PC-9 (cell line): Measurements from ENCODE around the gene BTBD1. TPM values are rescaled to one million over a fixed set of nuclear protein-coding genes. Genes with fewer than 3 reads are reported as not detected.

Source experiments
- BruUV-seq: library from RNA; stranded (reverse); fragments of 400-500 nt; replicated peaks from 2 replicates; lab custom pipeline; 2021; lab: Mats Ljungman, UMichigan
- CTCF ChIA-PET: fragments of 300-600 bp; sonication (Branson Sonifier 250); formaldehyde crosslinking; loops from one replicate; lab custom pipeline; 2022; ENCODE audit warnings: antibody characterized with exemption; lab: Charles Lee
- POLR2A ChIA-PET: fragments of 300-600 bp; sonication (Branson Sonifier 250); formaldehyde crosslinking; loops from one replicate; lab custom pipeline; 2022; ENCODE audit warnings: antibody characterized with exemption; ENCODE audit not compliant: unreplicated experiment; lab: Charles Lee
- DNase-seq, 2 experiments: peaks; one replicate each; pipeline versions ENCODE4 v3.0.0 to v3.0.0-alpha.2; 2015 to 2022; ENCODE audit warnings: mixed read lengths in 1 of 2
- H2AFZ ChIP-seq: fragments of 200-600 bp; sonication (generic); 2 replicates; pipeline ENCODE4 v1.8.1; 2017; ENCODE audit warnings: antibody characterized with exemption
- H3F3A ChIP-seq: fragments of 200-600 bp; sonication (generic); 2 replicates; pipeline ENCODE4 v1.8.1; 2017; ENCODE audit warnings: antibody characterized with exemption, mild to moderate bottlenecking, low read depth; ENCODE audit not compliant: insufficient read depth
- H3K27ac ChIP-seq: fragments of 200-600 bp; sonication (generic); 2 replicates; pipeline ENCODE4 v1.6.1; 2016; ENCODE audit warnings: mixed run types
- H3K27me3 ChIP-seq: fragments of 200-600 bp; sonication (generic); 2 replicates; pipeline ENCODE4 v1.6.1; 2016; ENCODE audit warnings: low read depth, mixed run types; ENCODE audit not compliant: insufficient read depth
- H3K36me3 ChIP-seq: fragments of 200-600 bp; sonication (generic); 2 replicates; pipeline ENCODE4 v1.6.1; 2016; ENCODE audit warnings: low read depth, mixed run types
- H3K4me1 ChIP-seq: fragments of 200-600 bp; sonication (generic); replicated peaks from 2 replicates; pipeline ENCODE4 v1.6.1; 2016; ENCODE audit warnings: mixed run types; ENCODE audit not compliant: insufficient read depth
- H3K4me2 ChIP-seq: fragments of 200-600 bp; sonication (generic); 2 replicates; pipeline ENCODE4 v1.6.1; 2017; ENCODE audit warnings: mixed run types
- H3K4me3 ChIP-seq: fragments of 200-600 bp; sonication (generic); 2 replicates; pipeline ENCODE4 v1.6.1; 2016; ENCODE audit warnings: mixed run types
- H3K79me2 ChIP-seq: fragments of 200-600 bp; sonication (generic); 2 replicates; pipeline ENCODE4 v1.6.1; 2017; ENCODE audit warnings: low read depth, mixed run types
- H3K9me2 ChIP-seq: fragments of 200-600 bp; sonication (generic); 2 replicates; pipeline ENCODE4 v1.8.1; 2017; ENCODE audit warnings: mild to moderate bottlenecking; ENCODE audit not compliant: insufficient read depth
- H3K9me3 ChIP-seq: fragments of 200-600 bp; sonication (generic); 2 replicates; pipeline ENCODE4 v1.8.1; 2016; ENCODE audit warnings: low read depth; ENCODE audit not compliant: insufficient read depth
- H4K20me1 ChIP-seq: fragments of 200-600 bp; sonication (generic); 2 replicates; pipeline ENCODE4 v1.8.1; 2017; ENCODE audit not compliant: insufficient read depth
- CTCF ChIP-seq: fragments of 200-600 bp; sonication (generic); conservative IDR thresholded peaks from 2 replicates; pipeline ENCODE4 v1.6.1; 2017; ENCODE audit warnings: mixed run types, antibody characterized with exemption, mild to moderate bottlenecking, moderate library complexity
- EZH2 ChIP-seq: fragments of 200-600 bp; sonication (generic); IDR thresholded peaks from 2 replicates; pipeline ENCODE4 v1.8.0; 2017; ENCODE audit warnings: antibody characterized with exemption, low read depth
- intact Hi-C: fragments of 100-400 bp; cut with micrococcal nuclease; formaldehyde crosslinking; loops from one replicate; pipeline ENCODE4 v1.10.0; 2022; ENCODE audit not compliant: unreplicated experiment
- total RNA-seq: library from RNA; stranded (reverse); gene quantifications from 2 replicates; pipeline ENCODE4 v1.2.3, GENCODE V29; 2021

The BTBD1 gene
- total RNA-seq, 1 experiment from 2014 or later, result 28.2 TPM

GRCh38 chr15:82970078-82970686 is 96.9 kb downstream of the BTBD1 start:
- H3F3A ChIP-seq, result no peaks in the 10 kb centered on the region
- ChIA-PET POLR2A (no interaction called here), CTCF (no interaction called here)
- H3K27me3 ChIP-seq, result no peaks in the 10 kb centered on the region; the same call in 1 of the 2 replicates
- no peak overlapping the region for H3K27ac ChIP-seq
- intact Hi-C loops, result no loop called here
- H3K9me2 ChIP-seq, result no peaks in the 10 kb centered on the region
- H3K4me3 ChIP-seq, result no peak overlapping the region
- BruUV-seq, result no TSS peak
- no peaks in the 10 kb centered on the region for H4K20me1 ChIP-seq
- H3K4me2 ChIP-seq, result no peak overlapping the region
- H2AFZ ChIP-seq, result no peak overlapping the region
- no peaks in the 10 kb centered on the region for H3K9me3 ChIP-seq
- H3K79me2 ChIP-seq, result no peaks in the 10 kb centered on the region
- TF ChIP-seq EZH2 (no peak), CTCF (no peak)
- no peaks in the 10 kb centered on the region for H3K36me3 ChIP-seq
- H3K4me1 ChIP-seq, result no peaks in the 10 kb centered on the region
- DNase-seq, result no peak

GRCh38 chr15:82969353-82969752 is 97.7 kb downstream of the BTBD1 start:
- H3K27me3 ChIP-seq, result no peaks in the 10 kb centered on the region; the same call in 1 of the 2 replicates
- no peaks in the 10 kb centered on the region for H3F3A ChIP-seq
- intact Hi-C loops, result no loop called here
- no peak overlapping the region for H3K4me3 ChIP-seq
- TF ChIP-seq EZH2 (no peak), CTCF (no peak)
- no peaks in the 10 kb centered on the region for H3K79me2 ChIP-seq
- H2AFZ ChIP-seq, result no peak overlapping the region
- no peaks in the 10 kb centered on the region for H3K4me1 ChIP-seq
- no peak overlapping the region for H3K27ac ChIP-seq
- no peak overlapping the region for H3K4me2 ChIP-seq
- ChIA-PET POLR2A (no interaction called here), CTCF (no interaction called here)
- no peak for DNase-seq
- no peaks in the 10 kb centered on the region for H4K20me1 ChIP-seq
- H3K9me3 ChIP-seq, result no peaks in the 10 kb centered on the region
- BruUV-seq, result no TSS peak
- H3K36me3 ChIP-seq, result no peaks in the 10 kb centered on the region
- H3K9me2 ChIP-seq, result no peaks in the 10 kb centered on the region

GRCh38 chr15:82968066-82968465 is 99.0 kb downstream of the BTBD1 start:
- Histone ChIP-seq H3K4me1 (no peaks in the 10 kb centered on the region), H2AFZ (no peak overlapping the region), H3F3A (no peaks in the 10 kb centered on the region), H4K20me1 (no peaks in the 10 kb centered on the region), H3K9me2 (no peaks in the 10 kb centered on the region), H3K9me3 (no peaks in the 10 kb centered on the region), H3K36me3 (no peaks in the 10 kb centered on the region), H3K4me3 (no peak overlapping the region), H3K27me3 (no peaks in the 10 kb centered on the region; the same call in 1 of the 2 replicates), H3K79me2 (no peaks in the 10 kb centered on the region), H3K4me2 (no peak overlapping the region), H3K27ac (no peak overlapping the region)
- TF ChIP-seq EZH2 (no peak), CTCF (no peak)
- DNase-seq, result no peak
- no TSS peak for BruUV-seq
- ChIA-PET CTCF (no interaction called here), POLR2A (no interaction called here)
- intact Hi-C loops, result no loop called here
